LNCaP clone FGC (cell line): ENCODE results near the gene TMEM120B.

Experiments used
- DNase-seq: peaks from one replicate; pipeline ENCODE4 v3.0.0-alpha.2; 2011; ENCODE audit warnings: low read depth
- H3K4me3 ChIP-seq: 2 replicates; pipeline ENCODE4 v1.5.1; 2011; ENCODE audit warnings: mild to moderate bottlenecking, low read depth, low read length, control low read depth
- CTCF ChIP-seq: IDR thresholded peaks from 2 replicates; pipeline ENCODE4 v1.5.1; 2012; ENCODE audit warnings: mild to moderate bottlenecking; ENCODE audit not compliant: control insufficient read depth, insufficient read depth; ENCODE audit errors: extremely low read depth

The TMEM120B gene

GRCh38 chr12:121828306-121828705 lies 115.8 kb downstream of the TMEM120B start:
- DNase-seq = no peak
- H3K4me3 ChIP-seq = no peak overlapping the region
- TF ChIP-seq CTCF = no peak

GRCh38 chr12:121828826-121829225 lies 116.3 kb downstream of the TMEM120B start:
- no peak for DNase-seq
- TF ChIP-seq CTCF = no peak
- no peak overlapping the region for H3K4me3 ChIP-seq

GRCh38 chr12:121829250-121829918 lies 116.8 kb downstream of the TMEM120B start:
- no peak overlapping the region for H3K4me3 ChIP-seq
- DNase-seq = no peak
- no peak for TF ChIP-seq CTCF

DNA sequence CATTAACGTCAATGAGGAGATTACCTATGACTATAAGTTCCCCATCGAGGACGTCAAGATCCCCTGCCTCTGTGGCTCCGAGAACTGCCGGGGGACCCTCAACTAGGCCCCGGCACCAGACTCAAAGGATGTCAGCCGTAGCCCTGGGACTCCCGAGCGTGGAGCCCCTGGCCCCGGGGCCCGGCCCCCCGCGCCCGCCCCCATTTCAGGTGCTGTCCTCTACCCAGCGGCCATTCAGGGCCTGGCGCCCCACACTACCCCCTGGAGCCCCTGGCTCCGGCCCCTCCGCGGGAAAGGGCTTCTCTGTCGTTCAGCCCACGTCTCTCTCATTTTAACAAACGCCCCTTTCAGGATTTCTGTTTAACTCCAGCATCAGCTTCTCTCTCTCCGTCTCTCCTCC lies 117.6 kb downstream of the TMEM120B start:
- TF ChIP-seq CTCF = no peak
- H3K4me3 ChIP-seq = no peak overlapping the region
- no peak for DNase-seq

DNA sequence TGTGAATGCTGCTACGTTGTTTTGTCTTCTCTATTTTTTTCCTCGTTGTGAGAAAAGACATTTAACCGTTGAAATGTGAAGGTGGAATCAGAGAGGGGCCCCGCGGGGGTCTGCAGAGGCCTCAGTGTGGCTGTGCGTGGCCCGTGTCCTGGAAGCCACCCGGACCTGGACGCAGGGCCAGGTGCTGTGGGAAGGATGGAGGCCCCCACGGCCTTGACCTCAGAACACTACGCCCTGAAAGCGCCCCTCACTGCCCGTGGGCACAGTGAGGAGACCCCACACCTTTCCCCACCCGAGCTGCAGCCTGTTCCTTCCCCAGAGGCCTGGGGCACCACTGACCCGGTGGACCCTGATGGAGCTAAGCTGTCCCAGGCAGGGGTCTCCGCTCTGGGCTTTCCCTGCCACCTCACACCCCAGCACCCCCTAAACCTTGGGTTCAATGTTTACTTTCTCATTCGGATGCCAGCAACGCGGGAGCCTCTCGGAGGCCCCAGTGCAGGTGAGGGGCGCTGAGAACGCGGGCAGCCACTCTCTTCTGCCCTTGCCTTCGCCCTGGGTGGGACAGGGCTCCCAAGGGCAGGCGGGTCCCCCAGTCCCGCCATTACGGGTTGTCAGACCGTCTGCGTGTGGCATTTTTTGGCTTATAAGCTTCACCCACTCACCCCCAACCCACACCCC lies 118.2 kb downstream of the TMEM120B start:
- H3K4me3 ChIP-seq = no peak overlapping the region
- no peak for DNase-seq
- TF ChIP-seq CTCF = no peak
